Fibroblast of lung (primary cell): ENCODE results near the gene IL20RB. TPM values are rescaled to one million over a fixed set of nuclear protein-coding genes. Genes with fewer than 3 reads are reported as not detected.

ENCODE experiments used
- DNase-seq, 2 donors: peaks; one replicate each; pipeline versions ENCODE4 v3.0.0 to v3.0.0-alpha.2; 2010; ENCODE audit warnings: low read depth in 2 of 2
- H2AFZ ChIP-seq: 2 replicates; pipeline ENCODE4 v1.5.1; 2012; ENCODE audit warnings: low read length, control low read depth, inconsistent platforms
- H3K27ac ChIP-seq: 2 replicates; pipeline ENCODE4 v1.5.1; 2011; ENCODE audit warnings: low read length, control low read depth; ENCODE audit not compliant: insufficient read depth
- H3K27me3 ChIP-seq: 2 replicates; pipeline ENCODE4 v1.5.1; 2011; ENCODE audit warnings: mild to moderate bottlenecking, low read length; ENCODE audit not compliant: control insufficient read depth, insufficient read depth
- H3K36me3 ChIP-seq: 2 replicates; pipeline ENCODE4 v1.5.1; 2011; ENCODE audit warnings: low read length; ENCODE audit not compliant: control insufficient read depth, insufficient read depth
- H3K4me1 ChIP-seq: 2 replicates; pipeline ENCODE4 v1.5.1; 2011; ENCODE audit warnings: low read length; ENCODE audit not compliant: control insufficient read depth, insufficient read depth; ENCODE audit errors: extremely low read depth
- H3K4me2 ChIP-seq: 2 replicates; pipeline ENCODE4 v1.5.1; 2011; ENCODE audit warnings: low read length, control low read depth; ENCODE audit not compliant: insufficient read depth; ENCODE audit errors: extremely low read depth
- H3K4me3 ChIP-seq, 4 experiments: fragments of 200-600 bp in 1 of 4; sonication (generic) in 1 of 4; replicated peaks in 1 of 4; 2 replicates each; pipeline ENCODE4 v1.5.1; 2011 to 2016; ENCODE audit warnings: low read length in 4 of 4, low read depth in 3 of 4, mild to moderate bottlenecking in 3 of 4, control low read depth in 2 of 4, inconsistent platforms in 1 of 4, mixed read lengths in 1 of 4; ENCODE audit not compliant: insufficient read depth in 1 of 4; ENCODE audit errors: control extremely low read depth in 1 of 4
- H3K79me2 ChIP-seq: 2 replicates; pipeline ENCODE4 v1.5.1; 2012; ENCODE audit warnings: mild to moderate bottlenecking, low read length, inconsistent platforms; ENCODE audit not compliant: control insufficient read depth, insufficient read depth
- H3K9ac ChIP-seq: 2 replicates; pipeline ENCODE4 v1.5.1; 2011; ENCODE audit warnings: mild to moderate bottlenecking, low read length, control low read depth; ENCODE audit not compliant: insufficient read depth
- H3K9me3 ChIP-seq: 2 replicates; pipeline ENCODE4 v1.5.1; 2012; ENCODE audit warnings: low read depth, low read length; ENCODE audit not compliant: control insufficient read depth, insufficient read depth
- H4K20me1 ChIP-seq: 2 replicates; pipeline ENCODE4 v1.5.1; 2011; ENCODE audit warnings: low read length; ENCODE audit not compliant: control insufficient read depth, insufficient read depth; ENCODE audit errors: extremely low read depth
- EZH2 ChIP-seq: IDR thresholded peaks from 2 replicates; pipeline ENCODE4 v1.5.1; 2012; ENCODE audit warnings: low read length, control low read depth, mild to moderate bottlenecking; ENCODE audit errors: missing control alignments
- polyA plus RNA-seq, 2 donors: library from polyadenylated mRNA; depleted of rRNA in 1 of 2; stranded (reverse) in 1 of 2; unstranded in 1 of 2; fragments of >200 nt; gene quantifications; 2 replicates each; pipeline ENCODE4 v1.2.1, GENCODE V29; 2011 to 2012; ENCODE audit warnings: missing spikeins in 1 of 2
- total RNA-seq: library from RNA; depleted of rRNA; stranded (reverse); fragments of >200 nt; gene quantifications from 2 replicates; pipeline ENCODE4 v1.2.1, GENCODE V29; 2014
- TF ChIP-seq, protein P1 (sequence below), 2 donors: IDR thresholded peaks in 1 of 2; conservative IDR thresholded peaks in 1 of 2; 1 replicate in 1 of 2; 2 replicates in 1 of 2; pipeline ENCODE4 v1.5.1; 2011 to 2012; ENCODE audit warnings: low read length in 2 of 2, control low read depth in 1 of 2, inconsistent platforms in 1 of 2, low read depth in 1 of 2, mild to moderate bottlenecking in 1 of 2

IL20RB gene
- total and polyA plus RNA-seq, 2 donors (not counting 1 experiment from before 2014, with no cell fraction given), result 1.9 to 3.0 TPM

GRCh38 chr3:136979684-136980083, 21.9 kb downstream of the IL20RB start:
- no peak overlapping the region for H3K9ac ChIP-seq
- H3K4me3 ChIP-seq, result no peak overlapping the region
- H3K4me2 ChIP-seq, result no peak overlapping the region
- H3K9me3 ChIP-seq, result no peaks in the 10 kb centered on the region
- peak; percentile 30 to 55 for DNase-seq
- no peak overlapping the region for H2AFZ ChIP-seq
- TF ChIP-seq, protein P1, sequence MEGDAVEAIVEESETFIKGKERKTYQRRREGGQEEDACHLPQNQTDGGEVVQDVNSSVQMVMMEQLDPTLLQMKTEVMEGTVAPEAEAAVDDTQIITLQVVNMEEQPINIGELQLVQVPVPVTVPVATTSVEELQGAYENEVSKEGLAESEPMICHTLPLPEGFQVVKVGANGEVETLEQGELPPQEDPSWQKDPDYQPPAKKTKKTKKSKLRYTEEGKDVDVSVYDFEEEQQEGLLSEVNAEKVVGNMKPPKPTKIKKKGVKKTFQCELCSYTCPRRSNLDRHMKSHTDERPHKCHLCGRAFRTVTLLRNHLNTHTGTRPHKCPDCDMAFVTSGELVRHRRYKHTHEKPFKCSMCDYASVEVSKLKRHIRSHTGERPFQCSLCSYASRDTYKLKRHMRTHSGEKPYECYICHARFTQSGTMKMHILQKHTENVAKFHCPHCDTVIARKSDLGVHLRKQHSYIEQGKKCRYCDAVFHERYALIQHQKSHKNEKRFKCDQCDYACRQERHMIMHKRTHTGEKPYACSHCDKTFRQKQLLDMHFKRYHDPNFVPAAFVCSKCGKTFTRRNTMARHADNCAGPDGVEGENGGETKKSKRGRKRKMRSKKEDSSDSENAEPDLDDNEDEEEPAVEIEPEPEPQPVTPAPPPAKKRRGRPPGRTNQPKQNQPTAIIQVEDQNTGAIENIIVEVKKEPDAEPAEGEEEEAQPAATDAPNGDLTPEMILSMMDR (conservative IDR thresholded peaks at IDR 0.05 in 1 of 2, IDR thresholded peaks at IDR 0.05 in 1 of 2; ENCODE audit: low read depth in 1 of 2, low read length in 2 of 2), result no peak
- TF ChIP-seq EZH2, result no peak
- no peaks in the 10 kb centered on the region for H3K4me1 ChIP-seq
- no peaks in the 10 kb centered on the region for H3K27me3 ChIP-seq
- no peaks in the 10 kb centered on the region for H4K20me1 ChIP-seq
- H3K27ac ChIP-seq, result no peak overlapping the region
- no peaks in the 10 kb centered on the region for H3K36me3 ChIP-seq
- H3K79me2 ChIP-seq, result no peaks in the 10 kb centered on the region

GRCh38 chr3:136982033-136982432, 24.2 kb downstream of the IL20RB start:
- Histone ChIP-seq H3K4me2 (no peak overlapping the region), H3K27ac (no peak overlapping the region), H3K27me3 (no peaks in the 10 kb centered on the region), H2AFZ (no peak overlapping the region), H3K79me2 (no peaks in the 10 kb centered on the region), H4K20me1 (no peaks in the 10 kb centered on the region), H3K4me1 (no peaks in the 10 kb centered on the region), H3K4me3 (no peak overlapping the region), H3K36me3 (no peaks in the 10 kb centered on the region), H3K9me3 (no peaks in the 10 kb centered on the region), H3K9ac (no peak overlapping the region)
- no peak for DNase-seq
- TF ChIP-seq, protein P1 (conservative IDR thresholded peaks at IDR 0.05 in 1 of 2, IDR thresholded peaks at IDR 0.05 in 1 of 2; ENCODE audit: low read depth in 1 of 2, low read length in 2 of 2), result no peak
- TF ChIP-seq EZH2, result no peak

- Histone ChIP-seq H3K4me1 (no peaks in the 10 kb centered on the region), H4K20me1 (no peaks in the 10 kb centered on the region), H3K27ac (no peak overlapping the region), H3K4me2 (no peak overlapping the region), H3K27me3 (no peaks in the 10 kb centered on the region), H3K36me3 (no peaks in the 10 kb centered on the region), H3K9me3 (no peaks in the 10 kb centered on the region), H2AFZ (no peak overlapping the region), H3K4me3 (no peak overlapping the region), H3K79me2 (no peaks in the 10 kb centered on the region), H3K9ac (no peak overlapping the region)
- no peak for DNase-seq
- TF ChIP-seq EZH2, result no peak
- TF ChIP-seq, protein P1 (conservative IDR thresholded peaks at IDR 0.05 in 1 of 2, IDR thresholded peaks at IDR 0.05 in 1 of 2; ENCODE audit: low read depth in 1 of 2, low read length in 2 of 2), result no peak
Measured at GRCh38 chr3:136982520-136983138, 24.8 kb downstream of the IL20RB start.
